Panc1 (cell line): ENCODE data around the gene GPATCH3. TPM values are rescaled to one million over a fixed set of nuclear protein-coding genes. Genes with fewer than 3 reads are reported as not detected.

ENCODE experiments used
- ATAC-seq: fragments of 200-7000 bp; cut with Tn5 transposase; 2 replicates; pipeline ENCODE4 v1.9.1; 2020; ENCODE audit warnings: mild to moderate bottlenecking, moderate library complexity
- BruUV-seq: library from RNA; stranded (reverse); fragments of 400-500 nt; replicated peaks from 2 replicates; lab custom pipeline; 2021; lab: Mats Ljungman, UMichigan
- CTCF ChIA-PET: fragments of 300-600 bp; sonication (Branson Sonifier 250); formaldehyde crosslinking; loops from one replicate; lab custom pipeline; 2022; ENCODE audit warnings: antibody characterized with exemption; lab: Charles Lee
- POLR2A ChIA-PET: fragments of 300-600 bp; sonication (Branson Sonifier 250); formaldehyde crosslinking; loops from one replicate; lab custom pipeline; 2022; ENCODE audit warnings: antibody characterized with exemption; lab: Charles Lee
- DNase-seq: peaks from one replicate; pipeline ENCODE4 v3.0.0-alpha.2; 2010; ENCODE audit warnings: low read depth, low spot score
- H3K27ac ChIP-seq: 2 replicates; pipeline ENCODE4 v1.5.1; 2011; ENCODE audit warnings: mild to moderate bottlenecking, low read length, inconsistent platforms
- H3K27me3 ChIP-seq: fragments of 200-500 bp; sonication (Bioruptor generic); 2 replicates; pipeline ENCODE4 v1.6.0; 2014; ENCODE audit warnings: low read length, inconsistent platforms; ENCODE audit not compliant: control insufficient read depth, insufficient read depth
- H3K36me3 ChIP-seq: fragments of 200-500 bp; sonication (Bioruptor generic); 2 replicates; pipeline ENCODE4 v1.5.1; 2014; ENCODE audit warnings: inconsistent platforms, mild to moderate bottlenecking, low read length, moderate library complexity; ENCODE audit not compliant: control insufficient read depth, insufficient read depth
- H3K4me1 ChIP-seq: 2 replicates; pipeline ENCODE4 v1.5.1; 2011; ENCODE audit warnings: inconsistent platforms, mild to moderate bottlenecking, low read length, moderate library complexity; ENCODE audit not compliant: control insufficient read depth, insufficient read depth
- H3K4me3 ChIP-seq, 2 experiments: 2 replicates each; pipeline ENCODE4 v1.5.1; 2011 to 2012; ENCODE audit warnings: low read depth in 2 of 2, low read length in 2 of 2, mild to moderate bottlenecking in 2 of 2, inconsistent platforms in 1 of 2, moderate library complexity in 1 of 2
- H3K9me3 ChIP-seq: fragments of 200-500 bp; sonication (Bioruptor generic); 2 replicates; pipeline ENCODE4 v1.5.1; 2014; ENCODE audit warnings: low read depth, mild to moderate bottlenecking, inconsistent platforms, low read length, moderate library complexity; ENCODE audit not compliant: control insufficient read depth, insufficient read depth
- CTCF ChIP-seq: fragments of 450-650 bp; IDR thresholded peaks from 2 replicates; pipeline ENCODE4 v1.5.1; 2017; ENCODE audit warnings: mild to moderate bottlenecking
- POLR2AphosphoS5 ChIP-seq: IDR thresholded peaks from 2 replicates; pipeline ENCODE4 v1.6.1; 2012; ENCODE audit warnings: mild to moderate bottlenecking, low read depth, low read length, moderate library complexity
- REST ChIP-seq, 2 experiments: IDR thresholded peaks; 2 replicates each; pipeline ENCODE4 v1.6.1; 2011 to 2012; ENCODE audit warnings: low read depth in 2 of 2, control low read depth in 1 of 2, low read length in 1 of 2, mild to moderate bottlenecking in 1 of 2, moderate library complexity in 1 of 2; ENCODE audit not compliant: insufficient read depth in 1 of 2
- SIN3A ChIP-seq: IDR thresholded peaks from 2 replicates; pipeline ENCODE4 v1.6.1; 2012; ENCODE audit warnings: low read depth, mild to moderate bottlenecking, low read length, moderate library complexity, borderline replicate concordance; ENCODE audit not compliant: insufficient read depth
- TCF7L2 ChIP-seq: IDR thresholded peaks from 2 replicates; pipeline ENCODE4 v1.6.1; 2011; ENCODE audit warnings: mild to moderate bottlenecking, low read depth, low read length, inconsistent platforms
- in situ Hi-C: cut with HindIII; loops from 2 replicates; pipeline ENCODE4 v1.10.0; 2016; ENCODE audit warnings: low sequenced_read_pairs, low pct_unique_long_range_greater_than_20kb
- intact Hi-C: fragments of 100-400 bp; cut with micrococcal nuclease; formaldehyde crosslinking; loops from one replicate; pipeline ENCODE4 v1.10.0; 2022; ENCODE audit not compliant: unreplicated experiment
- total RNA-seq: library from RNA; stranded (reverse); gene quantifications from one replicate; pipeline ENCODE4 v1.2.1, GENCODE V29; 2021; ENCODE audit not compliant: unreplicated experiment

GPATCH3 gene
- total RNA-seq, 1 experiment from 2014 or later: 29.7 TPM

- POLR2A ChIA-PET: no interaction called here
These were observed 7.0 kb upstream of the GPATCH3 start for GRCh38 chr1:26907071-26907917.

More at GRCh38 chr1:26907071-26907917, 7.0 kb upstream of the GPATCH3 start:
- intact Hi-C loops: no loop called here
- peak; percentile 94 for ATAC-seq
- CTCF ChIA-PET: no interaction called here
- Histone ChIP-seq H3K4me1 (peaks cover 26% of the 10 kb centered on the region), H3K4me3 (no peak overlapping the region), H3K27ac (peak overlapping the region; percentile 54), H3K9me3 (no peaks in the 10 kb centered on the region), H3K27me3 (no peaks in the 10 kb centered on the region), H3K36me3 (no peaks in the 10 kb centered on the region)
- BruUV-seq: no TSS peak
- in situ Hi-C loops: no loop called here
- TF ChIP-seq TCF7L2: no peak
- TF ChIP-seq CTCF: no peak
- no peak for TF ChIP-seq POLR2AphosphoS5
- no peak for TF ChIP-seq REST (IDR thresholded peaks at IDR 0.05; ENCODE audit: insufficient read depth in 1 of 2, low read depth in 2 of 2, low read length in 1 of 2)
- no peak for TF ChIP-seq SIN3A
- DNase-seq: peak; percentile 79
